Dedifferentiated amniotic fluid mesenchymal stem cell (primary cell): ENCODE data around the gene GALNT14.

Experiments used
- DNase-seq: peaks from one replicate; pipeline ENCODE4 v3.0.0-alpha.2; 2016; ENCODE audit errors: extremely low spot score

The GALNT14 gene

DNA sequence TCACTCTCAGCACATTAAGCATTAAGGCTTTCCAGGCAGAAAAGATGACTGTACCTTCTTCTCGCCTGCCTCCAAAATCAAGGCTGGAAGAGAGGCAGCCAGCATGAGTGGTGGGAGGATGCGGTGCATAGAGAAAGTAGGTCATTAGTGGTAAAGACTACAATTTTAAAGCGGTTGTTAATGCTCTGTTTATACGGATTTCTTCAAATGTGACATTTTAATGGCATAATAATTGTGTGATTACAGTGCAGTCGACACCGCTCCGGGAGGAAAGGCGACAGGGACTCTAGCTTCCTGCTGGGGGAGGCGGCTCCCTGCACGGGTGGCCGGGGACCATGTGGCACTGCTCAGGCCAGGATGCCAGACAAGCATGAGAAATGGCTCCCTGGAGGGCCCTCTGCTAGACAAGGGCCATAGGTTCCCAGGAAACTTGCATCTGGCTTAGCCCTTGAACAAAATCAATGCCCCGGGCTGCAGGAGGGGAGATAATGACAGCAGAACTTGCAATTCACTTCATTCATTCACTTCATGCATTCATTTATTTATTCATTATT, 129.6 kb downstream of the GALNT14 start:
- no peak for DNase-seq

DNA sequence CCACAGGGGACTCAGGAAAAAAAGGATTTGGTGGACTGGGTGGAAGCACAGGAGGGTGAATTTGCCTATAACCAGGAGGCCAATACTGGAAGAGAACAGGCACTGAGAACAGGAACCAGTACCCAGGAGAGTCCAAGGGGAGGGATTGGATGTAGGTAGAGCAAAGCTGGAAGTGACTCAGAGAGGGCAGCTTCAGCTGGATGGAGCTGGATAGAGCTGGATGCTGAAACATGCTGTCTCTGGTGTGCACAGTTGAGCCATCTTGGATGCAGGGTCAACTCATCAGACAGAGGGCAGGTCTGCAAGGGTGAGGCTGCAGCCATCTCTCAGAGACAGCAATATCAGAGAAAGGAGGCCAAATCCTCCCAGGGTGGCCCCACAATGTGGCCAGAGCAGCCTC, 134.0 kb downstream of the GALNT14 start:
- no peak for DNase-seq

DNA sequence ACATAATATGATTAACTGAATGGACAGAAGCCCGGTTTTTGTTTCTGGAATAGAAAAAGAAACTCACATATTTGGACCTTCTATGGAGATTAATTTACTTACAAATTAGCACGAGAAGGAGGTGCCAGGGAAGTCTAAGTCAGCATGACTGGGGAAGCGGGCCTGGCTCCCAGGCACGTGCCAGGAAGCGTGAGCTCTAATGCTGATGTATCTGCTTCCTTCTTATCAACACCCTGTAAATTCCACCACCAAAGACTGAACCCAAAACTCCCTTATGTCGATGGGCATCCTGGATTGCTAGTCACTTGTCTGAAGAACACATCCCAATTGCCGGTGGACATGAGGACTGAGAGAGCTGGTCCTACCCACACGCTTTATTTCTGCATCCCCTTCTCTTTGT, 134.5 kb downstream of the GALNT14 start:
- no peak for DNase-seq

DNA sequence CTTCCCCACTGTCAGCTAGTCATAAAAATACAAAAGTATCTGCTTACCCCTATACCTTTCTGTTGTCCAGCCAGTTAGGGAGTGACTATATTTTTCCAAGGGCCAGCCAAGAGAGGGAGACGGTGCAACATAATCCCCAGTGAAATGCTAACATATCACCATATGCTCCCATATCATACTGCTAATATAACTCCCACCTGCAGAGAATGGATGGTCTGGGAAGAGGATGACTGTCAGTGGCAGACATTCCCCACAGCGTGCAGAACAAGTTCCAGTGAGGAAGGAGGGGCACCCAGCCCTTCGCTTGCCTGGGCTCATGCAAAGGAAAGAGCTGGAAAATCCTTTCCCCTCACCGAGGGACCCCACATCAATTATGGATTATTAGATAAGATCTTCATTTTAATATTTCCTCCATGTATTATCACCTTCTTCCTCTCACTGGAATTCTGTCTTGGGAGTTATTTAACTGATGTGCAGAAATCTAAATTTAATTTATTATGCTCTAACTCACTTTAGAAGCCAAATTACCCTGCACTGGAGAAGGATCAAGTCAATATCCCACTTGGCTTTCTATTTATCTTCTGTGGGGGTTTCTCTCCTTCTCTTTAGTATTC, 135.6 kb downstream of the GALNT14 start:
- no peak for DNase-seq

DNA sequence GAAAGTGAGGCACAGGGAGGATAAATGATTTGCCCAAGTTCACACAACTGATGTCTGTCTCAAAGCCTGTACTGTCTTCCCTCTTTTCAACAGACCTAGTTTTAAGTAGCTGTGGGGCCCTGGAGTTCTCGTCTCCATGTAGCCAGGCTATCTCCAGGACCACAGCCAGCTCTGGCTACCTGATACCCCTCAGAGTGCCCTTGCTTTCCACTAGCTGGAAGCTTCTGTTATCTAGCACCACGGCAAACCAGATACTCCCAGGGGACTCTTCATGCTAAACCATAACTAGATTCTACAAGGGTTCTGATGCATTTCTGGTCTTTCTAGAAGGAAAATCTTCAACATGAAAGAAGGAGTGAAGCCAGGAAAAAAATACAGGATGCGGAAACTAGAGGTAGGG, 137.3 kb downstream of the GALNT14 start:
- no peak for DNase-seq

DNA sequence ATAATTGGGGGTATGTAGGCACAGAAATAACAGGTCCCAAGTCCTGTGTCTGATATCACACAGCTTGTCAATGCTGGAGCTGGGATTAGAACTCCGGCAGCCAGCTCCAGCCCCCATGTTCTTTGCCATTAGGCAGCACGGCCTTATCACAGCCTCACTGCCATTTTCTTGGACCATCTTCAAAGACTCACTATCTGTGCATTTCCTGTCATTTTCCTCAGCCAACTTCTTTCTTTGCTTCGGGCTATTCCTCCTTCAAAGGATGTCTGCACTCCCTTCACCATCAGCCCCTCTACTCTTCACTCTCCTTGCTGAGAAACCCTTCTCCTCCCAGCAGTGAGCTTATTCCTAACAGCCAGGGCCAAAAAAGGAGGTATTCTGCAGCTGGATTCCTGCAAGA, 139.6 kb downstream of the GALNT14 start:
- DNase-seq: no peak

DNA sequence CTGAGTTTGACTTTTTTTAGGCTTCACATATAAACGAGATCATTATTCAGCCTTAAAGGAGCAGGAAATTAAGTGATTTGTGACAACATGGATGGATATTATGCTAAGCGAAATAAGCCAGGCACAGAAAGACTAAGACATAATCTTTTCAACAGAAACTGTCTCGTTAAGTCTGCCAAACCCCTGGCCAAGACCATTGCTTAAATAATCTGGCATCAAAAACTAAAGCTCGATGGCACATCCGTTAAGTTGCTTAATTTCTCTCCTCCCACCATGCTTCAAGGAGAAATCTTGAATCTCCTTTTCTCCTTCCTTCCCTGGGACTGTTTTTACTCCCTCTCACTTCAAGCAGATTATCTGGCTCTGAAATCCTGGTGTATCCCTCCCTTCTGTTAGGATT, 140.3 kb downstream of the GALNT14 start:
- no peak for DNase-seq

DNA sequence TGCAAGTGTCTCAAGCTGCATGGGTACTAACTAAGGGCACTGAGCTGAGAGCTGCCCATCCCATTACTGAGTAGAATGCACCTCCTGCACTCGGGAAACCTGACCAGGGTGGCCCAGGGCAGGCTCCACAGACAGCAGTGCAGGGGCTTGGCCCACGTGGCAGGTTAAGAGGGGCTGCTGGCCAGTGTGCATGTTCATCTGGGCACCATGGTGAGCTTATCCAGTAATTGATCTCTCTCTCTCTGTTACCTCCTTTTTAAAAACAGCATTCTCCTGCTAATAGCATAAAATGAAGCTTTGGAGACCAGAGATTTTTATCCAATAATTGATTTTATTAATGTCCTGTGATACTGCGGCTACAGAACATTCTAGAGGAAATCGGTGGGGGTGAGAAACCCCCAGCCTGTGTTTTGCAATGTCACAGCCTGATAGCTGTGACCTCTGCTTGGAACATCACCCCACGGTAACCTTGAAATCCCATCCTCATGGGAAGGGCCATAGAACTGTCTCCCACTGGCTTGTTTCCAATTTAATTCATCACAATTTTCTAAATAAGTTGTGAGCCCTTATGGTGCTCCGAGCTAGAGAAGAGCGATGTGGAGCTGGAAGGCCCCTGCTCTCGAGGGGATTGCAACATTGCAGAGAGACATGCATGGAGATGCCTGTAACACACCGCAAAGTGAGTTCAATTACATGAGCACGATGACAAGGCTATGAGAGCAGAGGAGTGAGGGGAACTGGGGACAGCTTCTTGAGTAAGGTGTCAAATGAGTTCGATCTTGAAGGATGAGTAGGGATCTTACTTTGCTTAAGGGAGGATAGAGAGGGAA, 143.8 kb downstream of the GALNT14 start:
- DNase-seq: no peak

DNA sequence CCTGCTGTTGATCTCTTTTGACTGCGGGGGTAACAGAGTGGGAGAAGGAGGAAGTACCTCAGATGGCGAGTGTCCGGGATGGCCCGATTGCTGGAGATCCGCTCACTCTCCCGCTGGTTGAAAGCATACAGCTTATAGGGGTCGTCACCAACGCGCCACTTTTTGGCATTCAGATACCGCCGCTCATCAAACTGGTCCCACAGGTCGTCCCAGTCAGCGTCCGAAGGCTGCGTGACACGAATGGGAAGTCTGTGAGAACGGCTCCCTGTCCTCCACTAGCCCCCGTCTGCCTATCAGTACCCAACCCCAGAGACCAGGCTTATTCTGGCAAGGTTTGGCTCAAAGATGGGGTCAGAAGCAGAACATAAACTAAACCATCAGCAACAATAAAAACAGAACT, 145.5 kb downstream of the GALNT14 start:
- DNase-seq: no peak

DNA sequence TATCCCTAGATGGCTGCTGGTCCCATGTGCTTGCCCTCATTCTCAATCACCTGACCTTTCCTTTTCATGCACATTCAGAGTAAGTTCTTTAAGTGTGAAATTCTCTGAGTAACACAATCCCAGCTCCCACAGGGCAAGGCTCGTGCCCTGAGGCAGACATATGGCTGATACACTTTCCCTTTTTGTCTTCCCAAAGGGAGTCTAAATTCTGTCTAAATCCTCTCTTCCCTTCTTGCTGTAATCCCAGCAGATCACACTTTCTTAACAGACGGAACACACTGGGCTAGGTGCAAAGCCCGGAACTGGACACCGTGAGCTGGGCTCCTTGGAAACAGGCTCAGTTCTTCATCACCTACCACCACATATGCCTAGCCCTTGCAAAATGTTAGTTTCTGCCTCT, 147.6 kb downstream of the GALNT14 start:
- DNase-seq: no peak

DNA sequence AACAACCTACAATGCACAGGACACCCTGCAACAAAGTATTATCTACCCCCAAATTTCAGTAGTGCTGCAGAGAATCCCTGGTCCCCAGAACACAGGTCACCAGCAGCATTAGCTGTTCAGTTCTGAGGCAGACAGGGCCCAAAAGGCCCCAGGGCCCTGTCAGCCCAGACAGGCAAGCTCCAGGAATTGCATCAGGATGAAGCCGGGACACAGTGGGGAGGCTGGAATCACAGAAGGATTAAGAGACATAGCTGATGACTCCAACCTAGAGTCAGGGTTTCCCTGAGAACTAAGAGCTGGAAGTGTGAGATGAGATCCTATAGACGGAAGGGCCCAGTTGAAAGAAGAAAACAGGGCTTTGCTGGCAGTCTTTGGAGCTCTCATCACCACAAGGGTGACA, 148.1 kb downstream of the GALNT14 start:
- DNase-seq: no peak

DNA sequence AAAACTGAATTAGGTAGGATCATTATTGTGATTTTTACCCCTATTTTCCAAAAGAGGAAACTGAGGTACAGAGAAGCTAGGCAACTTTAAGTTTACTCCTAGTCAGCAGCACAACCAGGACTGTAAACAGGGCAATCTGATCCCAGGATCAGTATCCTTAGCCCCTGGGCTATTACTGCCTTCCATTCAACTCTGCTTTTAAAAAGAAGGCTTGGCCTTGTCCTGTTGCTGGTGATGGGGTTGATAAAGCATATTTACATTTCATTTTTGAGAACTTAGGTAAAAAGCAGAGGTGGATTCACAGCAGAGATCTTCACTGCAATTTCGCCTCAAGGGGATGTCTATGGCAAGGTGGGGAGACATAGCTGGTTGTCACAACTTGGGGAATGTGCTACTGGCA, 148.5 kb downstream of the GALNT14 start:
- no peak for DNase-seq

DNA sequence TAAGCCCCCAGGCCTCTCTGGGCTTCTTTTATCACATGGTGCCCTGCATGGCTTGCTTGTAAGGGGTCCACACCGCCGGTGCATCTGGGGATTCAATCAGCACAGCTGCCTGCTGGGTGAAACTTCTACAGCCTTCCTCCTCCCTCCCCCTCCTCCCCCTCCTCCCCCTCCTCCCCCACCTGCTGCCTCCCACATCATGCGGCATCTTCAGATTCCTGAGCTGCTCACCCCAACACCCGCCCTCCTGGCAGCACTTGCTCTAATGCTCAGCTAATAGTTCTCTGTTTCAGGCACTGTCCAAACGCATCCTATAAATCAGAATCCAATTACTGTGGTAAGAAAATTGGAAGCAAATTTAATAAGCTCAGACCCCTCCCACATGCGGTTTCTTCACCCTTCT, 150.7 kb downstream of the GALNT14 start:
- no peak for DNase-seq

DNA sequence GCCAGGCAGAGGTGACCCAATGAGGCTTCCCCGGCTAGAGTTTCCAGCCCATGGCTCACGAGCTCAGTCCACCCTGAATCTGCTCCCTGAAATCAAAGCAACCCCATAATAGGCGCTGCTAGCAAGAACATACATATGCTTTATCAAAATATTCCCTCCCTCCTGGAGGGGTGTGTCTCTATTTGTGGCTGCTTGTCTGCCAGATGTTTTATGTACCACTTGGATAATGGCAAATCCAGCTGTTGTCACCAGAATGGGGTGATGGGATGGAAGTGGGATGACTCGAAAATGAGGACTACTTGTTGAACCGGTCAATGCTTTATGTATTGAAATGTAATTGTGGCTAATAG, 152.0 kb downstream of the GALNT14 start:
- DNase-seq: no peak

DNA sequence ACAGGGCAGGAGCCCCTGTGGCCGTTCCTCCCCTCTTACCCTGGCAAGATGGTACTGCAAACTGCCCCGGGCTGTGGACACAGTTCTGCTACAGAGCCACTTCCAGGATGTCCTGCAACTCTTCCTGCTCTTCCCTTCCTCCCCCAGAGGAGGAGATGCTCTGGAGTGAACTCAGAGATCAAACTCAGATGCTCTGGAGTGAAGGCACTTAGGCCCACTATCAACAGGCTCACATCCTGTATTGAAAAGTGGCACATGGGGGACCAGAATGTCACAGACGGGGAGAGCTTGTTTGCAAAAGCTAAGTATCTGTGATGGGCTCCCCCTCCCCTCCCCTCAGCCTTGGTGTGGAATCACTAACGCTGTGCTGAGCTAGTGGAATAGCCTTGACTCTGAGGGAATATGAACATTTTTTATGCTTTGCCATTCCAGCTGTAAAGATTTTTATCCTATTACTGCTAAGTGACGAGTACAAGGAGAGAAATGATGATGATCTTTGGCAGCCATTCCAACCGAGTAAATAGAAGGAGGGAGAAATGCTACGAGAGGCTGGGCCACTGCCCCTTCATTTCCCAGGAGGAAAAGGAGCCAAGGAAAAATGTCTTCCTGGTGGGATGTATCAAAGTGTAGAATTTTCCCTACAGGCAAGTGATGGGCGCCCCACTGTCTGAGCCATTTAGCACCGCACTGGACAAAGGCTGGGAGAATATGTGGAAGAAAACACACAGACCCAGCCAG, 152.6 kb downstream of the GALNT14 start:
- DNase-seq: no peak

DNA sequence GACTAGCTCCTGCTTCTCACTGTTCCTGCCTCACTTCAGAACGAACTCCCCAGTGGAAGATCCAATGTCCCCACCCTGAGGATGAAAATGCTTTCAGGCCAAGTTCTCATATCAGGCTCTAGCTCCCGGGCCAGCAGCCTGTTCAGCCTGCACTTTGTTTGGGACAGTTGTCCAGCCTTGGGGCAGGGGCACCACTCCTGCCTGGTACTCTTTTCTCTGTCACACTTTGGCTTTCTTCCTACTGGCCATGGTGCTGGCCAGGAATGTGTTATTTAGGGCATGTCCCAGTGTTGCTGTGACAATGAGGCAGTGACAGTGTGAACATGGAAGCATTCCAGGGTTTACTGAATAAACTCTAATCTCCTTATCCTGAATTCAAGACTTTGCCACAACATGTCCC, 154.1 kb downstream of the GALNT14 start:
- DNase-seq: no peak

DNA sequence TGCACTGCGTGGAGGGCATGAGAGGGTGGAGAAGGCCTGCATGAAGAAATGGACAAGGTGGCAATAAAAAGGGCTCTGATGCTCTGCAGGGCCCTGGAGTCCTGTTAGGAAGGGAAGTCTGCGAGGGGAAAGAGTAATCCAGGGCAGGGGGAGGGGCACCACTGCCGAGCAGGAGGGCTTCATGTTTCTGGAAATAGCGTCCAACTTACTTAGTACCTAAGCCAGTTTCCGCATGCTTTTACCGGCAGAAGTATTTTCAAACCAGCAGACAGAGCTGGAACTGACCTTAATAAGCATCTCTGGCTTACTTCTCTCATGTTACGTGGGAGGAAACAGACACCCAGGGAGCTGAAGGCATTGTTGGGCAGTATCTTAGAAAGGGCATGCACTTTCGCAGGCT, 156.7 kb downstream of the GALNT14 start:
- DNase-seq: no peak

DNA sequence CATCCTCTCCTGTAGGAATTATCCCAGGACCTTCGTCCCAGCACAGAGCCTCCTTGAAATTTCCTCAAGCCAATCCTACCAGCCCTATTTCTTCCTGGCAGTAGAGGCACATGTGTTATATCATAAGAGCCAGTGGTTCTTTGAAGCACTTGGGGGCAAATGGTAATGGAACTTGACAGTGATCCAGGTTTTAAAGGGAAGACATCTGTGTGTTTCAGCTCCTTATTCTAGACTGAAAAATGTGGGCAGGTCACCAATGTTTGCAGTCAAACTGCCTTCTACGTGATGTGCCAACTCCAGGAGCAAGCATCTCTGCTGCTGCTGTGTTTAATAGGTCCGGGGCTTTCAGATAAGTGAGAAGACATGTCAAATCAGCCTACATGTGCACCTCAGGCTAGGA, 157.1 kb downstream of the GALNT14 start:
- DNase-seq: no peak

DNA sequence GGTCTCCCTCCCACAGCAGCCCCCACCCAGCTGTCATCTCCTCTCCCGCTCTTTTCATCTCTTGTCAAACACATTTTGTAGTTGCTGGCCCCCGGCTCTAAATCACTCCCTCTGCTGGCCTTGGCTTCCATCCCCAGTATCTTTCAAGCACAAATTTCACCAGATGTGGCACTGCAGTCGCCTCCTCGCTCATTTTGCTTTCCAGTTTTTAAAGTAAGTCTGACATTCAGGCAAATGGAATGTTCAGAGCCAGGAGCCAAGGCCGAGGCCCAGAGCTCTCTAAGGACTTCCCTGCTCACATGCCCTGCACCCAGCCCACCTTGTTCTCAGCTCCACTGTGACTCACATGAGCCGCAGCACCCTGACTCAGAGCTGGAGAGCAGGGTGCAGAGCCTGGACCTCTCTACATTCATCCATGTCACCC, 158.4 kb downstream of the GALNT14 start:
- DNase-seq: peak; percentile 73

DNA sequence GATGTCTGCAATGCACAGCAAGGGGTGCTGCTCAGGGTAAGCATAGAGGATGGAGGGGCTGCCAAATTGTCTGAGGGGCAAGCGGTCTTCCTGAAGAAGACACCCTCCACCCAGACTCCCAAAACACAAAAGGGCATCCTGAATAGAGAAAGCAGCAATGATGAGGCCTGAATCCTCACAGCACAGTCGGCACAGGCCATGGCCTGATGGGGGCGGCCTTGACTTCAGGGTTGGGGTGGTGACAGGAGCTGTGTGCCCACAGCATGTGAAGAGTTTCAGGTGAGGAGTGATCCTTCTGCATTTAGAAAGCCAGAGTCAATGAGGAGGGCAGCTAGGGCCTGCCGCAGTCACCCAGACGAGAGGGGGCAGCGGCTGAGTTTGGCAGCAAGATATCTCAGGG, 159.4 kb downstream of the GALNT14 start:
- no peak for DNase-seq

DNA sequence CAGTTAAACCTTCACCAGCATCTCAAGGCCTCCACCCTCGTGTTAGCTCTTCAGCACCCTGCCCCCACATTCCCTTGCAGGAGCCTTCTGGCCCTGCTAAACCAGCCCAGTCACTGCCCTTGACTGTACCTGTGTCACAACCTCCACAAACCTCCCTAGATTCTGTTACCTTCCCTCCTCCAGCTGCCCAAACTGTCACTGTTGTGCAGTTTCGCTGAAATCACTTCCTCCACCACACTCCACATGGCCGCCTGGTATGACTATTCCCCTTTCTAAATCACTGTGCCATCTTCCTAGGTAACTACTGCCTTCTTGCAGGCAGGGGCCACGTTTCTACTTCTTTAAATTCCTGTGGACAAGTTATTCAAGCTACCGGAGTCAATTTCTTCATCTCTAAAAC, 160.2 kb downstream of the GALNT14 start:
- no peak for DNase-seq

DNA sequence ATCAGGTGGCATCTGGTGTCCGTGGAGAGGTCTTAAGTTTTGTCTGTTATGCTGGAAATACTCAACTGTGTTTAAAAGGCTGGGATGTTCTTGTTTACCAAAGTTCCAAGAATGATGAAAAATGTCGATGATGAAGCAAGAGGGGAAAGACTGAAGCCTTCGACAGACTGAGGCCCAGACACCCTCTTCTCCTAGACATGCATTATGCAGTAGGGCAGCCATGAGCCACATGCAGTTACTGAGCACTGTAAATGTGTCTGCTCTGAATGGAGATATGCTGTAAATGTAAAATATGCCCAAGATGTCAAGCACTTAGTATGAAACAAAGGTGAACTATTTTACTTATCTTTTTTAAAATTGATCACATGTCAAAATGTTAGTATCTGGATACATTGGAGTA, 163.1 kb downstream of the GALNT14 start:
- DNase-seq: no peak

DNA sequence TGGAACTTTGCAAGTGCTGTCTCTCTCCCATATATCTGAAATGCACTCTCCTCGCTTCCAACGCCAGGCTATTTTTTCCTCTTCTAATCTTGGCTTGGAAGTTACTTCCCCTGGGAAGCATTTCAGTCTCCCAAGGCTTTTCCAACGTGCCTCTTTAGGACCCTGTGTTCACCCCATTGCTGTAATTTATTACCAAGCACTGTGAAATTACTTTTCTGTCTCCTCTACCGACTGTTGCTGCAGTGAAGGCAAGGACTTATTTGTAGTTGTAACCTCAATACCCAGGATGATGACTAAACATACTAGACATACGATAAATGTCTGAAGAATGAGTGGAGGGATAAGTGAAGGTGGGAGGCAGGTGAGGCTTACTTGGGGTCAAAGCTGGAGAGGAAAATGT, 163.7 kb downstream of the GALNT14 start:
- DNase-seq: no peak
